Measurements from ENCODE around the gene AKT3.

- TF ChIP-seq EP300 (IDR thresholded peaks at IDR 0.05; ENCODE audit: borderline replicate concordance) (no peak), YY1 (IDR thresholded peaks at IDR 0.05; ENCODE audit: low read depth) (no peak), RAD21 (IDR thresholded peaks at IDR 0.05; ENCODE audit: low read depth) (no peak), TCF12 (IDR thresholded peaks at IDR 0.05; ENCODE audit: low read depth) (no peak), TEAD4 (IDR thresholded peaks at IDR 0.05) (no peak), CEBPB (IDR thresholded peaks at IDR 0.05) (no peak), TAF1 (IDR thresholded peaks at IDR 0.05; ENCODE audit: low read depth) (no peak), ZBTB7A (IDR thresholded peaks at IDR 0.05; ENCODE audit: low read depth) (no peak), NFIC (IDR thresholded peaks at IDR 0.05) (no peak), USF1 (IDR thresholded peaks at IDR 0.05) (no peak), EGR1 (IDR thresholded peaks at IDR 0.05) (no peak), CREB1 (IDR thresholded peaks at IDR 0.05; ENCODE audit: low read depth) (no peak)
- TF ChIP-seq, protein P1, sequence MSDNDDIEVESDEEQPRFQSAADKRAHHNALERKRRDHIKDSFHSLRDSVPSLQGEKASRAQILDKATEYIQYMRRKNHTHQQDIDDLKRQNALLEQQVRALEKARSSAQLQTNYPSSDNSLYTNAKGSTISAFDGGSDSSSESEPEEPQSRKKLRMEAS (IDR thresholded peaks at IDR 0.05) = no peak
- TF ChIP-seq, protein P2, sequence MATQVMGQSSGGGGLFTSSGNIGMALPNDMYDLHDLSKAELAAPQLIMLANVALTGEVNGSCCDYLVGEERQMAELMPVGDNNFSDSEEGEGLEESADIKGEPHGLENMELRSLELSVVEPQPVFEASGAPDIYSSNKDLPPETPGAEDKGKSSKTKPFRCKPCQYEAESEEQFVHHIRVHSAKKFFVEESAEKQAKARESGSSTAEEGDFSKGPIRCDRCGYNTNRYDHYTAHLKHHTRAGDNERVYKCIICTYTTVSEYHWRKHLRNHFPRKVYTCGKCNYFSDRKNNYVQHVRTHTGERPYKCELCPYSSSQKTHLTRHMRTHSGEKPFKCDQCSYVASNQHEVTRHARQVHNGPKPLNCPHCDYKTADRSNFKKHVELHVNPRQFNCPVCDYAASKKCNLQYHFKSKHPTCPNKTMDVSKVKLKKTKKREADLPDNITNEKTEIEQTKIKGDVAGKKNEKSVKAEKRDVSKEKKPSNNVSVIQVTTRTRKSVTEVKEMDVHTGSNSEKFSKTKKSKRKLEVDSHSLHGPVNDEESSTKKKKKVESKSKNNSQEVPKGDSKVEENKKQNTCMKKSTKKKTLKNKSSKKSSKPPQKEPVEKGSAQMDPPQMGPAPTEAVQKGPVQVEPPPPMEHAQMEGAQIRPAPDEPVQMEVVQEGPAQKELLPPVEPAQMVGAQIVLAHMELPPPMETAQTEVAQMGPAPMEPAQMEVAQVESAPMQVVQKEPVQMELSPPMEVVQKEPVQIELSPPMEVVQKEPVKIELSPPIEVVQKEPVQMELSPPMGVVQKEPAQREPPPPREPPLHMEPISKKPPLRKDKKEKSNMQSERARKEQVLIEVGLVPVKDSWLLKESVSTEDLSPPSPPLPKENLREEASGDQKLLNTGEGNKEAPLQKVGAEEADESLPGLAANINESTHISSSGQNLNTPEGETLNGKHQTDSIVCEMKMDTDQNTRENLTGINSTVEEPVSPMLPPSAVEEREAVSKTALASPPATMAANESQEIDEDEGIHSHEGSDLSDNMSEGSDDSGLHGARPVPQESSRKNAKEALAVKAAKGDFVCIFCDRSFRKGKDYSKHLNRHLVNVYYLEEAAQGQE (IDR thresholded peaks at IDR 0.05; ENCODE audit: low read depth) = no peak
These were observed 137.8 kb downstream of the AKT3 start for GRCh38 chr1:243712242-243712641.
